ENCODE data around the gene IFNA4.
"Not testable (repeated sequence)": the region's sequence is repeated elsewhere in the genome, so short reads cannot be mapped to it uniquely, and the experiment has no call there.

IFNA4 gene

GRCh38 chr9:21187487-21187886 lies at the start of gene IFNA4:
Gene IFNA4 (minus strand): TSS chr9:21187587. CDS start chr9:21187531, 56 bp downstream.
- not testable (repeated sequence) for DNase-seq

GRCh38 chr9:21236360-21236714 lies 49.0 kb upstream of the IFNA4 start:
- DNase-seq: not testable (repeated sequence)

GRCh38 chr9:21235468-21236359 lies 48.3 kb upstream of the IFNA4 start:
- peak; percentile 57 for DNase-seq

GRCh38 chr9:21234153-21234687 lies 46.8 kb upstream of the IFNA4 start:
- DNase-seq: no peak

- no peak for DNase-seq
Observed at GRCh38 chr9:21233258-21233657, 45.9 kb upstream of the IFNA4 start.

GRCh38 chr9:21228122-21228521 lies 40.7 kb upstream of the IFNA4 start, which contains the start of gene IFNA17:
Gene IFNA17 (minus strand): TSS chr9:21228222. CDS start chr9:21228173, 49 bp downstream.
- DNase-seq: no peak

- DNase-seq: not testable (repeated sequence)
Observed at GRCh38 chr9:21217211-21217610, 29.8 kb upstream of the IFNA4 start, which contains the start of gene IFNA16. Gene IFNA16 (minus strand): TSS chr9:21217311. CDS start chr9:21217305, 6 bp downstream.

- DNase-seq: not testable (repeated sequence)
Observed at GRCh38 chr9:21213411-21214326, 26.3 kb upstream of the IFNA4 start.

GRCh38 chr9:21212160-21212559 lies 24.8 kb upstream of the IFNA4 start:
- not testable (repeated sequence) for DNase-seq

GRCh38 chr9:21210782-21211181 lies 23.4 kb upstream of the IFNA4 start:
- not testable (repeated sequence) for DNase-seq

GRCh38 chr9:21210311-21210710 lies 22.9 kb upstream of the IFNA4 start:
- DNase-seq: no peak

GRCh38 chr9:21207043-21207442 lies 19.7 kb upstream of the IFNA4 start, which contains the start of gene IFNA10:
Gene IFNA10 (minus strand): TSS chr9:21207143. CDS start chr9:21207097, 46 bp downstream.
- DNase-seq: not testable (repeated sequence)

- DNase-seq: no peak
Observed at GRCh38 chr9:21205204-21205603, 17.8 kb upstream of the IFNA4 start.

GRCh38 chr9:21202105-21202504 lies 14.7 kb upstream of the IFNA4 start, which contains the start of gene IFNA7:
Gene IFNA7 (minus strand): TSS chr9:21202205. CDS start chr9:21202165, 40 bp downstream.
- DNase-seq: not testable (repeated sequence)

- peak; percentile 70 for DNase-seq
Observed at GRCh38 chr9:21194867-21195776, 7.7 kb upstream of the IFNA4 start.

GRCh38 chr9:21182810-21183736 lies 4.3 kb downstream of the IFNA4 start:
- DNase-seq: peak; percentile 58

- no peak for DNase-seq
Observed at GRCh38 chr9:21174671-21175070, 12.7 kb downstream of the IFNA4 start.

GRCh38 chr9:21172156-21172555 lies 15.2 kb downstream of the IFNA4 start:
- no peak for DNase-seq

GRCh38 chr9:21171351-21171750 lies 16.0 kb downstream of the IFNA4 start:
- DNase-seq: no peak

GRCh38 chr9:21166560-21166959 lies 20.8 kb downstream of the IFNA4 start, which contains the start of gene IFNA21:
Gene IFNA21 (minus strand): TSS chr9:21166660. CDS start chr9:21166612, 48 bp downstream.
- DNase-seq: not testable (repeated sequence)
